CD14-positive monocyte (primary cell): ENCODE results near the gene XYLB. TPM values are rescaled to one million over a fixed set of nuclear protein-coding genes. Genes with fewer than 3 reads are reported as not detected.

Source experiments
- DNase-seq, 3 donors: peaks; one replicate each; pipeline ENCODE4 v3.0.0-alpha.2; 2011 to 2022
- H2AFZ ChIP-seq: 2 replicates; pipeline ENCODE4 v1.6.0; 2012; ENCODE audit warnings: mild to moderate bottlenecking, low read depth, low read length, inconsistent platforms; ENCODE audit not compliant: insufficient read depth, poor library complexity, severe bottlenecking
- H3K27ac ChIP-seq, 2 donors: 1 replicate in 1 of 2; 2 replicates in 1 of 2; pipeline ENCODE4 v1.5.1; 2012 to 2013; ENCODE audit warnings: low read length in 2 of 2, control low read depth in 1 of 2, inconsistent platforms in 1 of 2, low read depth in 1 of 2, mild to moderate bottlenecking in 1 of 2
- H3K27me3 ChIP-seq, 2 donors: one replicate each; pipeline versions ENCODE4 v1.6.0 to v1.6.1; 2011 to 2013; ENCODE audit warnings: low read length in 2 of 2; ENCODE audit not compliant: control insufficient read depth in 2 of 2, insufficient read depth in 2 of 2
- H3K36me3 ChIP-seq, 2 donors: replicated peaks in 1 of 2; 1 replicate in 1 of 2; 2 replicates in 1 of 2; pipeline versions ENCODE4 v1.5.1 to v1.6.1; 2012 to 2013; ENCODE audit warnings: low read length in 2 of 2, control low read depth in 1 of 2, inconsistent platforms in 1 of 2, mild to moderate bottlenecking in 1 of 2; ENCODE audit not compliant: insufficient read depth in 2 of 2, control insufficient read depth in 1 of 2
- H3K4me1 ChIP-seq, 2 donors: 1 replicate in 1 of 2; 2 replicates in 1 of 2; pipeline versions ENCODE4 v1.5.1 to v1.6.1; 2012 to 2013; ENCODE audit warnings: low read length in 2 of 2, control low read depth in 1 of 2, inconsistent platforms in 1 of 2, mild to moderate bottlenecking in 1 of 2, moderate library complexity in 1 of 2; ENCODE audit not compliant: insufficient read depth in 2 of 2, control insufficient read depth in 1 of 2
- H3K4me2 ChIP-seq: replicated peaks from 2 replicates; pipeline ENCODE3; 2012; ENCODE audit warnings: low read length, moderate library complexity, mild to moderate bottlenecking; ENCODE audit not compliant: poor library complexity, severe bottlenecking; ENCODE audit errors: extremely low read depth
- H3K4me3 ChIP-seq, 3 experiments: fragments of 200-600 bp in 1 of 3; sonication (generic) in 1 of 3; replicated peaks in 1 of 3; 1 replicate in 2 of 3; 2 replicates in 1 of 3; pipeline ENCODE4 v1.5.1; 2011 to 2013; ENCODE audit warnings: low read length in 3 of 3, mild to moderate bottlenecking in 3 of 3, control low read depth in 2 of 3, low read depth in 2 of 3, inconsistent platforms in 1 of 3, moderate library complexity in 1 of 3
- H3K79me2 ChIP-seq: 2 replicates; pipeline ENCODE4 v1.6.0; 2012; ENCODE audit warnings: mild to moderate bottlenecking, control low read depth, inconsistent platforms, low read length, moderate library complexity; ENCODE audit not compliant: insufficient read depth
- H3K9ac ChIP-seq: 2 replicates; pipeline ENCODE4 v1.6.0; 2017; ENCODE audit warnings: low read length, mild to moderate bottlenecking; ENCODE audit not compliant: insufficient read depth, poor library complexity, severe bottlenecking
- H3K9me3 ChIP-seq, 2 donors: replicated peaks in 1 of 2; 1 replicate in 1 of 2; 2 replicates in 1 of 2; pipeline versions ENCODE4 v1.5.1 to v1.6.1; 2012 to 2013; ENCODE audit warnings: low read length in 2 of 2, control low read depth in 1 of 2; ENCODE audit not compliant: control insufficient read depth in 1 of 2, insufficient read depth in 1 of 2
- H4K20me1 ChIP-seq: 2 replicates; pipeline ENCODE4 v1.6.0; 2012; ENCODE audit warnings: mild to moderate bottlenecking, low read length, control low read depth, moderate library complexity; ENCODE audit not compliant: insufficient read depth
- H3K27ac Mint-ChIP-seq, 7 donors: one replicate each; pipeline ENCODE4 v1.8.0; 2020; ENCODE audit warnings: mild to moderate bottlenecking in 7 of 7, mixed read lengths in 7 of 7, moderate library complexity in 6 of 7, inconsistent platforms in 2 of 7
- H3K27me3 Mint-ChIP-seq, 3 donors: one replicate each; pipeline ENCODE4 v1.8.0; 2021 to 2022; ENCODE audit warnings: low read depth in 3 of 3, mild to moderate bottlenecking in 3 of 3, mixed read lengths in 3 of 3, moderate library complexity in 3 of 3, inconsistent platforms in 1 of 3
- H3K36me3 Mint-ChIP-seq, 2 donors: one replicate each; pipeline ENCODE4 v1.8.0; 2020; ENCODE audit warnings: mixed read lengths in 2 of 2, inconsistent platforms in 1 of 2, mild to moderate bottlenecking in 1 of 2
- H3K4me1 Mint-ChIP-seq: one replicate; pipeline ENCODE4 v1.8.0; 2020; ENCODE audit warnings: mild to moderate bottlenecking, mixed read lengths
- H3K4me3 Mint-ChIP-seq, 2 donors: one replicate each; pipeline ENCODE4 v1.8.0; 2020; ENCODE audit warnings: mild to moderate bottlenecking in 2 of 2, mixed read lengths in 2 of 2, moderate library complexity in 1 of 2
- H3K9me3 Mint-ChIP-seq, 7 donors: one replicate each; pipeline ENCODE4 v1.8.0; 2020 to 2022; ENCODE audit warnings: mixed read lengths in 7 of 7, mild to moderate bottlenecking in 6 of 7, moderate library complexity in 6 of 7, inconsistent platforms in 2 of 7
- WGBS: methylation state at CpG from one replicate; pipeline ENCODE4 v1.1.5; 2013; ENCODE audit warnings: missing lambda C conversion rate; ENCODE audit not compliant: insufficient coverage; 5-methylcytosine and 5-hydroxymethylcytosine counted together
- intact Hi-C, 2 donors: fragments of 100-400 bp; cut with micrococcal nuclease; formaldehyde crosslinking; loops; one replicate each; pipeline versions ENCODE4 v1.15.0 to v1.15.1; 2023
- polyA plus RNA-seq, 3 donors: library from polyadenylated mRNA; depleted of rRNA in 1 of 3; unstranded in 2 of 3; stranded (reverse) in 1 of 3; fragments of 300-500 nt in 2 of 3; fragments of >200 nt in 1 of 3; fragmentation: Illumina TruSeq in 2 of 3; gene quantifications; 1 replicate in 2 of 3; 2 replicates in 1 of 3; pipeline ENCODE4 v1.2.3, GENCODE V29; 2012 to 2021
- TF ChIP-seq, protein P1 (sequence below): fragments of 200-600 bp; IDR thresholded peaks from one replicate; pipeline ENCODE4 v1.8.0; 2022; ENCODE audit warnings: antibody characterized with exemption, mild to moderate bottlenecking

Gene XYLB
- polyA plus RNA-seq, 3 donors = 0.60 to 1.00 (median 0.74) TPM

DNA sequence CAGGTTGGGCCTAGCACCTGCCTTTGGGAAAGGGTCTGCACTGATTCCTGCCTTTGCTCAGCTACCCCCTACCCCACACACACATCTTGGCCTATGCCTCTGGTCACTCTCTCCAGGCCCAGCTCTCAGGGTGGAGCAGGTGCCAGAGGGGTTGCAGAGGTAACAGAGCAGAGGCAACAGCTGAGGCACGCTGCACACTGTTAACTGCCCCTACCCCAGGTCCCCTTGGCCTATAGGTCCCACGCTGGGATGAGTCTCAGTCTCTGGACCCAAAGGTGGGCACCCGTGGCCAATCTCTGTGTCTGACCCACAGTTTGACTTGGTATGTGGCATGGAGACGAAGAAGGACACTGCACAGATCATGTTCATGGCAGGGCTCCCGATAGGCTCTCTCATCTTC is 39.6 kb upstream of the XYLB start:
- H3K27me3 ChIP-seq = no peaks in the 10 kb centered on the region
- peaks cover 0 to 6% (median 4%) of the 10 kb centered on the region in 7 donors for H3K9me3 Mint-ChIP-seq
- DNase-seq = no peak
- no peak overlapping the region for H3K4me2 ChIP-seq
- no peaks in the 10 kb centered on the region for H3K9me3 ChIP-seq
- H3K4me1 ChIP-seq = peaks cover 15 to 17% of the 10 kb centered on the region in 2 donors
- H3K79me2 ChIP-seq = no peaks in the 10 kb centered on the region
- no peak overlapping the region for H3K4me3 Mint-ChIP-seq
- peaks cover 16% of the 10 kb centered on the region for H3K4me1 Mint-ChIP-seq
- no peak overlapping the region for H2AFZ ChIP-seq
- no peak overlapping the region for H3K27ac ChIP-seq
- peak overlapping the region in 2 of 7 donors; percentile 11 to 13 for H3K27ac Mint-ChIP-seq
- no peaks in the 10 kb centered on the region for H3K36me3 ChIP-seq
- 90% methylated on average over 3 of the region's 5 CpGs for WGBS
- H3K4me3 ChIP-seq = no peak overlapping the region
- no peak overlapping the region for H3K9ac ChIP-seq
- H3K27me3 Mint-ChIP-seq = peaks cover 0 to 6% (median 2%) of the 10 kb centered on the region in 3 donors
- no peaks in the 10 kb centered on the region for H3K36me3 Mint-ChIP-seq
- TF ChIP-seq, protein P1, sequence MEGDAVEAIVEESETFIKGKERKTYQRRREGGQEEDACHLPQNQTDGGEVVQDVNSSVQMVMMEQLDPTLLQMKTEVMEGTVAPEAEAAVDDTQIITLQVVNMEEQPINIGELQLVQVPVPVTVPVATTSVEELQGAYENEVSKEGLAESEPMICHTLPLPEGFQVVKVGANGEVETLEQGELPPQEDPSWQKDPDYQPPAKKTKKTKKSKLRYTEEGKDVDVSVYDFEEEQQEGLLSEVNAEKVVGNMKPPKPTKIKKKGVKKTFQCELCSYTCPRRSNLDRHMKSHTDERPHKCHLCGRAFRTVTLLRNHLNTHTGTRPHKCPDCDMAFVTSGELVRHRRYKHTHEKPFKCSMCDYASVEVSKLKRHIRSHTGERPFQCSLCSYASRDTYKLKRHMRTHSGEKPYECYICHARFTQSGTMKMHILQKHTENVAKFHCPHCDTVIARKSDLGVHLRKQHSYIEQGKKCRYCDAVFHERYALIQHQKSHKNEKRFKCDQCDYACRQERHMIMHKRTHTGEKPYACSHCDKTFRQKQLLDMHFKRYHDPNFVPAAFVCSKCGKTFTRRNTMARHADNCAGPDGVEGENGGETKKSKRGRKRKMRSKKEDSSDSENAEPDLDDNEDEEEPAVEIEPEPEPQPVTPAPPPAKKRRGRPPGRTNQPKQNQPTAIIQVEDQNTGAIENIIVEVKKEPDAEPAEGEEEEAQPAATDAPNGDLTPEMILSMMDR = no peak
- intact Hi-C loops = no loop called here
- H4K20me1 ChIP-seq = no peaks in the 10 kb centered on the region

DNA sequence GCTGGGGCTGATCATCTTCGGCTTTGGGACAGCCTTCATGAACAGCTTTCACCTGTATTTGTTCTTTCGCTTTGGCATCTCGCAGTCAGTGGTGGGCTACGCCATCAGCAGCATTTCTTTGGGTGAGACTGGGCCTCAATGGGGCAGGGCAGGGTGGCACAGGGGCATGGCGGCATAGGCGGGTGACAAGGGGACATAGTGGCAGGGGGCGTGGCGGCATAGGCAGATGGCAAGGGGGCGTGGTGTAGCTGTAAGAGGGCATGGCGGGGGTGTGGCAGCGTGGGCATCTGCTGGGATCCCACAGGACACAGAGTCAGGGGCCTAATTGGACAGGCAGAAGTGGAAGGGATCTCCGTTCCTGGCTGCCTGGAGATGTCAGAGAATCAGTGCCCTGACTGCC is 39.0 kb upstream of the XYLB start:
- Histone ChIP-seq H3K27me3 (no peaks in the 10 kb centered on the region), H4K20me1 (no peaks in the 10 kb centered on the region), H3K27ac (no peak overlapping the region), H3K4me1 (peaks cover 18 to 23% of the 10 kb centered on the region in 2 donors), H3K4me3 (no peak overlapping the region), H3K9ac (no peak overlapping the region), H3K4me2 (no peak overlapping the region), H2AFZ (no peak overlapping the region), H3K36me3 (no peaks in the 10 kb centered on the region), H3K79me2 (no peaks in the 10 kb centered on the region), H3K9me3 (no peaks in the 10 kb centered on the region)
- intact Hi-C loops = no loop called here
- no peak for DNase-seq
- H3K27ac Mint-ChIP-seq = no peak overlapping the region
- peaks cover 23% of the 10 kb centered on the region for H3K4me1 Mint-ChIP-seq
- TF ChIP-seq, protein P1 = no peak
- no peak overlapping the region for H3K4me3 Mint-ChIP-seq
- WGBS = 88% methylated on average over 11 of the region's 12 CpGs
- no peaks in the 10 kb centered on the region for H3K36me3 Mint-ChIP-seq
- peaks cover 0 to 6% (median 4%) of the 10 kb centered on the region in 7 donors for H3K9me3 Mint-ChIP-seq
- peaks cover 0 to 4% (median 2%) of the 10 kb centered on the region in 3 donors for H3K27me3 Mint-ChIP-seq
